ENCODE data around the gene SLC24A4. TPM values are rescaled to one million over a fixed set of nuclear protein-coding genes. Genes with fewer than 3 reads are reported as not detected.

The SLC24A4 gene
- total RNA-seq, 1 experiment from 2014 or later: under 0.01 TPM

DNA sequence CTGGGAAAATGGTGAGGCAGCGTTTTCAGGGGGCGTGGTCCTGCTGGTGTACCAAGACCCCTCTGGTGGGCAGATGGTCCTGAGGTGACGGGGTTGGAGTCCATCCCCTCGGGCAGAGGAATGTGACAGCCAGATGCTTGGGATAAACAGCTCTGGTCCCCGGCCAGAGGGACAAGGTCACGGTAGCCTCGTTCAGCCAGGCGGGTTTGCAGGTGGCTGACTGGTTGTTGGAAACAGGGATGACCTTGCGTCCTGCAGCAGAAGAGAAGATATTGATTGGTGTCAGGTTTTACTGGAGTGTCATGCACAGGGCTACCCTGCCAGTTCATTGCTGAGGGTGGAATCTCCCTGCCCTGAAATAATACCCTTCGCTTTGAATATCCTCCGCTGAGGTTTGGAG is 43.3 kb downstream of the SLC24A4 start:
- no peak for DNase-seq (ENCODE audit: extremely low read depth, low read depth)

DNA sequence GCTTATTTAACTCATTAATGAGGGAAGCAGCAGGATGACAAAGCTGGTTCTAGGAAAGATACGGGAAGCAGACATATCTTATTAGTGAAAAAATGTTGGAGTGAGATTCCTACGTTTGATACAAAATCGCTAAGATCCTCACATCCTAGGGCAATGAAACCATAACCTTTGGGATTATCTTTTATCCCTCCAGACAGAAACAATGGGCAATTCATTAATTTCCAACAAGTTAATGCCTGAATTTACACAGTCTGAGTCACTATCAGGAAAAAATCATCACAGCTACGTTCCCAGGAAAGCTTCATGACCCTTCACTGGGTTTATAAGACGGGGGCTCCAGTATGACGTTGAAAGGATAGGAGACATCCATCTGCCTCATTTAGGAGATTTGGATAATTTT is 45.0 kb downstream of the SLC24A4 start:
- DNase-seq (ENCODE audit: extremely low read depth, low read depth): no peak

- no peak for DNase-seq (ENCODE audit: extremely low read depth, low read depth)
These were observed 46.1 kb downstream of the SLC24A4 start for GRCh38 chr14:92369097-92369496.

DNA sequence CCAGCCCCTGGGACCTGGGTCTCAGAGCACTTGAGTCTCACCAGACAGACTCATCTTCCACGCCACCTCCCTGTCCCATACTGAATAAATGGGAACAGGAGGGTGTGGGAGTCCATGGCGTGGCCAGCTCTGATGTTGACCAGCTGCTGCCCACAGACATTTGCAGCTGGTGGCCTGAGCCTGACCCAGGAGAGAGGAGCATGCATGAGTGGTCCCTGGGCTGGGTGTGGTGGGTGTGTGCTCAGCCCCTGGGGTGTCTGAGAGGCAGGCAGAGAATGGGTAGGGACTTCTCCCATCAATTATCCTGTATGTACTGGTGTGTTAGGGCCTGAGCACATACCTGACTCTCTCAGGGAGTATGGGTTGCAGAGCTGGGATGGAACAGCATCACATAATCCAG is 49.3 kb downstream of the SLC24A4 start:
- DNase-seq (ENCODE audit: extremely low read depth, low read depth): no peak

DNA sequence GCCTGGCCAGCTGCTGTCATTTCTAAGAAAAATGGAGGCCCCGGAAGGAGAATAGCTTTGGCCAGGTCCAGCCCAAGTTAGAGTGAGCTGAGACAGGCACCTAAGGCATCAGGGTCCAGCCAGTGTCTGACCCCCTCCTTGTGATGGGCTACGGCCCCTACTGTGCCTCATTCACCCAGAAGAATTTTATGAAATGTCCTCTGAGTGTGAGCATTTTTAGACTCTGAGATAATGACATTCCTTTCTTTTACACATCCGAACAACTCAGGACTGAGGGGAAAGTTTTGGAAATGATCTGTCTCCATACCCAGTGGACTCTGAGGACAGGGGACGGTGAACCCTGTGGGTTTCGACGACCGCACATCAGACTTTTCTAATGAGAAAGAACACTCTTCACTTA is 50.4 kb downstream of the SLC24A4 start:
- DNase-seq (ENCODE audit: extremely low read depth, low read depth): no peak

DNA sequence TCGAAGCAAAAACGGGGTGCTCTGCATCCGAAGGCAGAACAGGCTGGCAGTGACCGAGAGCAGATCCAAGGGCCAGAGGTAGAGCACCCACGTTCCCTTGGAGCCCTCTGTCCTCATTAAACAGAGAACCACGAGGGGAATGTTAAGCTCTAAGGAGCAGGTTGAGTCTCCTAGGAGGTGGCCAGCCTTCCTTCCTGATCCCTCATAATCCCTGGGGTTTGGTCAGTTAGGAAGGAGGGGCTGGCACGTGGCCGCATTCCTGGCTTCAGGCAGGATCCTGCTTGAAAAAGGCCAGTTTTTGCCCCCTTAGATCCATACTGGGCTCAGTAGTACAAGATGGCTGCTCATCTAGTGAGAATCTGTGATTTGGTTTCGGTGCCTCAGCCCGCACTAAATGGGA is 57.2 kb downstream of the SLC24A4 start:
- DNase-seq (ENCODE audit: extremely low read depth, low read depth): no peak

GRCh38 chr14:92380582-92380981 is 57.6 kb downstream of the SLC24A4 start:
- DNase-seq (ENCODE audit: extremely low read depth, low read depth): no peak

DNA sequence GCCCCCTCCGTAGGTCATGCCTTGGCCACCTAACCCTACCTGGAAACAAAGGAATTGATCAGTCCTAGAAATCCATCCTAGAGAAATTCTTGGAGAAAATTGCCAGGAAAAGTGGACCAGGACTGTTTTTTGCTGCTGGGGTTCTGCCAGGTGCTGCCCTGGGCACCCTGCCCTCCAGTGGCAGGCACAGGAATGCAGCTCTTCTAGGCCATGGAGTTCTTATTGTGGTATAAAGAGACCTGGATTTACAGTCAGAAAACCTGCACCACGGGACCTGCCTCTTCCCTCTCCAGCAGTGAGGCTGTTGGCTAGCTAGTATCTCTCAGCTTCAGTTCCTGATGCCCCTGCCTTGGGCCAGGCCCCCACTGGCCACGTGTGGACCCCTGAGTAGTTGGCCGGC is 59.7 kb downstream of the SLC24A4 start:
- no peak for DNase-seq (ENCODE audit: extremely low read depth, low read depth)

DNA sequence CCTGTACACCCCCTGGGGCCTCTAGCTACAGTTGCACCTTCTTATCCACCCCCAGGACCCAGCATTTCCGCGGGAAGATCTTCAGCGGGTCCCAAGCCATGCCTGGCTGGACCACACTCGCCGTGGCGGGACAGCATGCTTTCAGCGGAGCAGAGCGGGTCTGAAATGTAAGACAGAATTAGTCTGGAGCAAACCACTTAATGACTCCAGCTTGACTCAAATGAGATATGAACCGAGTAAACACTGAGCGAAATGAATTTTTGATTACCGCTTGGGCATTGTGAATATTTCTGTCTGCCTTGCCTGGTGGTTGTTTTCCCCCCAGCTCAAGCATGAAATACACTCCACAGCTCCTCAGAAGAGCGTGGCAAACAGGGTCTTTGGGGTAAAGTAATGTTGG is 60.8 kb downstream of the SLC24A4 start:
- DNase-seq (ENCODE audit: extremely low read depth, low read depth): no peak

DNA sequence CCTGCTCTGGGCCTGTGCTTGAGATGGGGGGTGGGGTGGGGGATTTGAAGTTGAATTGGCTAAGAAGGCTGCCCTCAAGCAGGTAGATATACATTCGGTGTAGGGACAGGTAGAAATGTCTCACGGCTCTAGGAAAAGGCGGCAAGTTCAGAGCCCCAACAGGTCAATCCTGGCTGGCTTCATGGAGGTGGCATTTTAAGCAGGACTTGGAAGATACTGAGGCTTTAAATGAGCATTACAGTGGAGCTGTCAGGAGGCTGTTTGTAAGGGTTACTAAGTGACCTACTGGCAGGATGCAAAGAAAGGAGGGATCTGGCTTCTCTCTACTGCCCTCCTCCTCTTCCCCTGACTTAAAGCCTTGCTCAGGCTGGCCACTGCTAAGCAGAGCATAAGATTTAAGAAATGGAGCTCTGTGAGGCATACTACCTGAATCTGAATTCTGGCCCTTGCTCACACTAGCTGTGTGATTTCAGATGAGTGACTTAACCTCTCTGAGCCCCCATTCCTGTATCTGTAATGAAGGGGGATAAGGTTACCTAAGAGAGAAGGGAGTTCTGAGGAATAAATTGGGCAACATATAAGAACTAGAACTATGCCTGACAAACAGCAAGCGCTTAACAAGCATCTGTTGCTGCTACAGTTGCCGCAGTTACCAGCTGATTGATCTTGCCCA is 61.6 kb downstream of the SLC24A4 start:
- no peak for DNase-seq (ENCODE audit: extremely low read depth, low read depth)

GRCh38 chr14:92385561-92385960 is 62.6 kb downstream of the SLC24A4 start:
- no peak for DNase-seq (ENCODE audit: extremely low read depth, low read depth)

DNA sequence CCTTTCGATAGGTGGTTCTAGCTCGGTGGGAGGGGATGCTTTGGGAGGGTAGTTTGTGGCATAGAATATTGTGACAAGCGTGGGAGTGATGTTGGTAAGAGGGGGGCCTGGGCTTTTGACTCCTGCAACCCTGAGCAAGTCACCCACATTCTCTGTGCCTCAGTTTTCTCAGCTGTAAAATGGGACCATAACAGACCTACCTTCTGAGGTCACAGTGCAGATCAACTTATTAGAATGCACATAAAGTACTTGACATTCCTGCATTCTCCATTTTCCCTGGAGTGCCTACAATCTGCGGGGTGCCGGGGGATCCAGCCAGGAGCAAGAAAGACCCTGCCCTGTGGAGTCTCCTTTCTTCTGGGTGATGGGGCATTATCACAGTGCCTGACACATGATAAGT is 63.2 kb downstream of the SLC24A4 start:
- no peak for DNase-seq (ENCODE audit: extremely low read depth, low read depth)

GRCh38 chr14:92386637-92387036 is 63.7 kb downstream of the SLC24A4 start:
- peak; percentile 11 for DNase-seq (ENCODE audit: extremely low read depth, low read depth)

DNA sequence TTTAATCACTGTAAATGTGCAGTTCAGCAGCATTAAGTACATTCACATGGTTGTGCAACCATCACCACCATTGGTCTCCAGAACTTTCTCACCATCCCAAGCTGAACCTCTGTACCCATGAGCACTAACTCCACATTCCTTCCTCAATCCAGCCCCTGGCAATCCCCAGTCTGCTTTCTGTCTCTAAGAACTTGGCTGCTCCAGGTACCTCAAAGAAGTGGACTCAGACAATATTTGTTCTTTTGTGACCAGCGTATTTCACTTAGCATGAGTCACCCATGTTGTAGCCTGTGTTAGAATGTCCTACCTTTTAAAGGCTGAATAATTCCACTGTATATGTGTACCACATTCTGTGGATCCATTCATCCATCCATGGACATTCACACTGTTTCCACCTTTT is 64.6 kb downstream of the SLC24A4 start:
- DNase-seq (ENCODE audit: extremely low read depth, low read depth): no peak

DNA sequence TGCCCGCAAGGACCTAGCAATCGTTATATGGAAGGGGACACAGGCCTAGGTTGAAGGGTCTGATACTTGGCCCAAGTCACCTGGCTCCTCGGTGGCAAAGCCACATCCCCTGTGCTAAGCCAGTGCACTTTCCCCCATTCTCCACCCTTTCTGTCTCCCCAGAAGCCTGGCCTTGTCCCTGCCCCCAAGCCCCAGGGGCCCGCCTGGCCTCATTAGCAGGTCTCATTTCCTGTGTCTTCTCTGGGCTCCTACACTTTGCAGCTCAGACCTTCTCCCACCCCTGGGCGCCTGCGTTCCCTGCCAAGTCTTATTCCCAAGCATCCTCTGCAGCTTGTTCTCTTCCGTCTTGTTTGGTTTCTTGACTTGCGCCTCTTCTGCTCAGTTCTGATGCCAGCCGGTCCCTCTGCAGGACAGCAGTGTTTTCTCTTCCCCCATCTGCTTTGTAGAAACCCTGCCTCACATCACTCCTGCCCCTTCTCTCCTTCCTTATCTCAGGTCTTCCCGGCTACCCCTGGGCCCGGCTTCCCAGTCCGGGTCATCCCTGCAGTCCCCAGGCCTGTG is 66.7 kb downstream of the SLC24A4 start:
- no peak for DNase-seq (ENCODE audit: extremely low read depth, low read depth)

GRCh38 chr14:92391726-92392125 is 68.8 kb downstream of the SLC24A4 start:
- DNase-seq (ENCODE audit: extremely low read depth, low read depth): no peak

GRCh38 chr14:92392711-92393110 is 69.7 kb downstream of the SLC24A4 start:
- DNase-seq (ENCODE audit: extremely low read depth, low read depth): no peak

- DNase-seq (ENCODE audit: extremely low read depth, low read depth): peak; percentile 22
These were observed 74.4 kb downstream of the SLC24A4 start for GRCh38 chr14:92397150-92397952.

DNA sequence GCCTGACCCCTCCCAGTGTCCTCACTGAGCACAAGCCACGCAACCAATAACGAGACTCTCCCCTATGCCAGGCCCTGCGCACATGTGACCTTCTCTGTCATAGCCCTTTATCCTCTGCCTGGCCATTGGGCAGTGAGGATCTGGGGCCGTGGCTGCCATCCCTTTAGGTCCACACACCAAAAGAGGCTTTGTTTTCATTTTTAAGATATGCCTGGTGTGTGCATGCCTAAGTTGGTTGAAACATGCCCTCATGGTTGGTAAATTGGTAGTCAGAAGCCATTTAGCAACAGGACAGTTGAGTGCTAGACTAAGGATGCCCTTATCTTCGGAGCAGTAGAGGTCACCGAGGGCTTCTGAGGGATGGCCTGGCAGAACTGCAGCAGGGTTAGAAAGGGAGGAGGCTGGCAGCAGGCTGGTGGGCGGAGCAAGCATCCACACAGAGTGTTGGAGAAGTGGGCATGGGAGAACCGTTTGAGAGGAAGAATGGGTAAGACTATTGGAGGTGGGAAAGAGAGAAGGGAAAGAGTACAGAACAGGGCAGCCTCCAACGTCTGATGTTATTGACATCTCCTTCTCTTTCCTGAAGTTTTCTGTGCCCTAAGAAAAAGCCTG is 75.1 kb downstream of the SLC24A4 start:
- no peak for DNase-seq (ENCODE audit: extremely low read depth, low read depth)

GRCh38 chr14:92398888-92399636 is 76.1 kb downstream of the SLC24A4 start:
- no peak for DNase-seq (ENCODE audit: extremely low read depth, low read depth)

Measured in NCI-H460 (cell line).